ENCODE measurements around the gene MED13. TPM values are rescaled to one million over a fixed set of nuclear protein-coding genes. Genes with fewer than 3 reads are reported as not detected.

MED13 gene, protein sequence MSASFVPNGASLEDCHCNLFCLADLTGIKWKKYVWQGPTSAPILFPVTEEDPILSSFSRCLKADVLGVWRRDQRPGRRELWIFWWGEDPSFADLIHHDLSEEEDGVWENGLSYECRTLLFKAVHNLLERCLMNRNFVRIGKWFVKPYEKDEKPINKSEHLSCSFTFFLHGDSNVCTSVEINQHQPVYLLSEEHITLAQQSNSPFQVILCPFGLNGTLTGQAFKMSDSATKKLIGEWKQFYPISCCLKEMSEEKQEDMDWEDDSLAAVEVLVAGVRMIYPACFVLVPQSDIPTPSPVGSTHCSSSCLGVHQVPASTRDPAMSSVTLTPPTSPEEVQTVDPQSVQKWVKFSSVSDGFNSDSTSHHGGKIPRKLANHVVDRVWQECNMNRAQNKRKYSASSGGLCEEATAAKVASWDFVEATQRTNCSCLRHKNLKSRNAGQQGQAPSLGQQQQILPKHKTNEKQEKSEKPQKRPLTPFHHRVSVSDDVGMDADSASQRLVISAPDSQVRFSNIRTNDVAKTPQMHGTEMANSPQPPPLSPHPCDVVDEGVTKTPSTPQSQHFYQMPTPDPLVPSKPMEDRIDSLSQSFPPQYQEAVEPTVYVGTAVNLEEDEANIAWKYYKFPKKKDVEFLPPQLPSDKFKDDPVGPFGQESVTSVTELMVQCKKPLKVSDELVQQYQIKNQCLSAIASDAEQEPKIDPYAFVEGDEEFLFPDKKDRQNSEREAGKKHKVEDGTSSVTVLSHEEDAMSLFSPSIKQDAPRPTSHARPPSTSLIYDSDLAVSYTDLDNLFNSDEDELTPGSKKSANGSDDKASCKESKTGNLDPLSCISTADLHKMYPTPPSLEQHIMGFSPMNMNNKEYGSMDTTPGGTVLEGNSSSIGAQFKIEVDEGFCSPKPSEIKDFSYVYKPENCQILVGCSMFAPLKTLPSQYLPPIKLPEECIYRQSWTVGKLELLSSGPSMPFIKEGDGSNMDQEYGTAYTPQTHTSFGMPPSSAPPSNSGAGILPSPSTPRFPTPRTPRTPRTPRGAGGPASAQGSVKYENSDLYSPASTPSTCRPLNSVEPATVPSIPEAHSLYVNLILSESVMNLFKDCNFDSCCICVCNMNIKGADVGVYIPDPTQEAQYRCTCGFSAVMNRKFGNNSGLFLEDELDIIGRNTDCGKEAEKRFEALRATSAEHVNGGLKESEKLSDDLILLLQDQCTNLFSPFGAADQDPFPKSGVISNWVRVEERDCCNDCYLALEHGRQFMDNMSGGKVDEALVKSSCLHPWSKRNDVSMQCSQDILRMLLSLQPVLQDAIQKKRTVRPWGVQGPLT (N-terminal part only)
- total RNA-seq (49.7 and 51.2 TPM in 2 replicates), polyA plus RNA-seq (4.7 and 6.6 TPM in 2 replicates)

GRCh38 chr17:62064791-62065563, at the start of gene MED13:
Gene MED13 (minus strand): TSS chr17:62065278. CDS start chr17:62065205, 73 bp downstream.
- TF ChIP-seq, protein P1, sequence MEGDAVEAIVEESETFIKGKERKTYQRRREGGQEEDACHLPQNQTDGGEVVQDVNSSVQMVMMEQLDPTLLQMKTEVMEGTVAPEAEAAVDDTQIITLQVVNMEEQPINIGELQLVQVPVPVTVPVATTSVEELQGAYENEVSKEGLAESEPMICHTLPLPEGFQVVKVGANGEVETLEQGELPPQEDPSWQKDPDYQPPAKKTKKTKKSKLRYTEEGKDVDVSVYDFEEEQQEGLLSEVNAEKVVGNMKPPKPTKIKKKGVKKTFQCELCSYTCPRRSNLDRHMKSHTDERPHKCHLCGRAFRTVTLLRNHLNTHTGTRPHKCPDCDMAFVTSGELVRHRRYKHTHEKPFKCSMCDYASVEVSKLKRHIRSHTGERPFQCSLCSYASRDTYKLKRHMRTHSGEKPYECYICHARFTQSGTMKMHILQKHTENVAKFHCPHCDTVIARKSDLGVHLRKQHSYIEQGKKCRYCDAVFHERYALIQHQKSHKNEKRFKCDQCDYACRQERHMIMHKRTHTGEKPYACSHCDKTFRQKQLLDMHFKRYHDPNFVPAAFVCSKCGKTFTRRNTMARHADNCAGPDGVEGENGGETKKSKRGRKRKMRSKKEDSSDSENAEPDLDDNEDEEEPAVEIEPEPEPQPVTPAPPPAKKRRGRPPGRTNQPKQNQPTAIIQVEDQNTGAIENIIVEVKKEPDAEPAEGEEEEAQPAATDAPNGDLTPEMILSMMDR (IDR thresholded peaks at IDR 0.05; ENCODE audit: poor library complexity) = no peak
- TF ChIP-seq EZH2 (IDR thresholded peaks at IDR 0.05; ENCODE audit: borderline replicate concordance) (no peak), EZH2phosphoT487 (IDR thresholded peaks at IDR 0.05; ENCODE audit: low read depth, severe bottlenecking, unreplicated experiment) (no peak)
- peak; percentile 81 for DNase-seq (ENCODE audit: low spot score)
- Histone ChIP-seq H3K79me2 (peaks cover 53% of the 10 kb centered on the region), H3K36me3 (replicated peaks; ENCODE audit: insufficient read depth, low read depth) (no peaks in the 10 kb centered on the region), H3K9me2 (replicated peaks; ENCODE audit: insufficient read depth) (no peaks in the 10 kb centered on the region), H3K9me3 (ENCODE audit: low read depth) (no peaks in the 10 kb centered on the region), H2AFZ (peak within 1 kb of the TSS; percentile 76), H3K27me3 (no peaks in the 10 kb centered on the region), H3K27ac (peak within 1 kb of the TSS; percentile 99), H4K20me1 (ENCODE audit: insufficient read depth, poor library complexity, severe bottlenecking) (peaks cover 50% of the 10 kb centered on the region), H3K4me3 (peak within 1 kb of the TSS; percentile 76), H3K4me1 (ENCODE audit: insufficient read depth) (peaks cover 15% of the 10 kb centered on the region), H3K4me2 (peak within 1 kb of the TSS; percentile 86)
- 1% methylated on average over 26 of the region's 79 CpGs for WGBS (ENCODE audit: low lambda C conversion rate, missing lambda C conversion rate)

- WGBS (ENCODE audit: low lambda C conversion rate, missing lambda C conversion rate) = 85% methylated on average over 2 of the region's 2 CpGs
These were observed 47.2 kb upstream of the MED13 start for GRCh38 chr17:62112229-62112628.

More at GRCh38 chr17:62112229-62112628, 47.2 kb upstream of the MED13 start:
- Histone ChIP-seq H2AFZ (no peak overlapping the region), H3K79me2 (no peaks in the 10 kb centered on the region), H3K27ac (peak overlapping the region; percentile 66), H4K20me1 (ENCODE audit: insufficient read depth, poor library complexity, severe bottlenecking) (no peaks in the 10 kb centered on the region), H3K36me3 (replicated peaks; ENCODE audit: insufficient read depth, low read depth) (no peaks in the 10 kb centered on the region), H3K9me2 (replicated peaks; ENCODE audit: insufficient read depth) (no peaks in the 10 kb centered on the region), H3K27me3 (no peaks in the 10 kb centered on the region), H3K4me1 (ENCODE audit: insufficient read depth) (peaks cover 4% of the 10 kb centered on the region), H3K9me3 (ENCODE audit: low read depth) (no peaks in the 10 kb centered on the region), H3K4me3 (no peak overlapping the region), H3K4me2 (no peak overlapping the region)
- TF ChIP-seq, protein P1 (IDR thresholded peaks at IDR 0.05; ENCODE audit: poor library complexity) = no peak
- TF ChIP-seq EZH2phosphoT487 (IDR thresholded peaks at IDR 0.05; ENCODE audit: low read depth, severe bottlenecking, unreplicated experiment) (no peak), EZH2 (IDR thresholded peaks at IDR 0.05; ENCODE audit: borderline replicate concordance) (no peak)
- DNase-seq (ENCODE audit: low spot score) = no peak

Measured in hepatocyte (in vitro differentiated cells).